Peyer's patch (tissue), 4 donors: ENCODE results near the gene TFAM. TPM values are rescaled to one million over a fixed set of nuclear protein-coding genes. Genes with fewer than 3 reads are reported as not detected.
"Not testable (repeated sequence)": the region's sequence is repeated elsewhere in the genome, so short reads cannot be mapped to it uniquely, and the experiment has no call there.

Source experiments
- DNase-seq, 3 donors: peaks; one replicate each; pipeline ENCODE4 v3.0.0-alpha.2; 2017 to 2019
- H3K27ac ChIP-seq, 4 donors: fragments of 200-600 bp; sonication (generic); one replicate each; pipeline ENCODE4 v1.5.1; 2016 to 2019
- H3K27me3 ChIP-seq, 2 donors: fragments of 200-600 bp; sonication (generic); one replicate each; pipeline ENCODE4 v1.5.1; 2019
- H3K36me3 ChIP-seq, 3 donors: fragments of 200-600 bp; sonication (generic); one replicate each; pipeline ENCODE4 v1.5.1; 2016 to 2019
- H3K4me1 ChIP-seq, 4 donors: fragments of 200-600 bp; sonication (generic); one replicate each; pipeline ENCODE4 v1.5.1; 2016 to 2019
- H3K4me3 ChIP-seq, 4 donors: fragments of 200-600 bp; sonication (generic); 1 replicate in 3 of 4; 2 replicates in 1 of 4; pipeline ENCODE4 v1.5.1; 2016 to 2019; ENCODE audit warnings: mild to moderate bottlenecking in 1 of 4
- H3K9me3 ChIP-seq, 4 donors: fragments of 200-600 bp; sonication (generic); one replicate each; pipeline ENCODE4 v1.5.1; 2016 to 2019; ENCODE audit warnings: mild to moderate bottlenecking in 1 of 4
- CTCF ChIP-seq, 6 experiments: fragments of 450-650 bp in 4 of 6; fragments of 200-600 bp in 2 of 6; sonication (generic) in 1 of 6; IDR thresholded peaks; one replicate each; pipeline ENCODE4 v1.5.1; 2017 to 2019; ENCODE audit warnings: antibody characterized with exemption in 6 of 6, mild to moderate bottlenecking in 3 of 6, moderate library complexity in 1 of 6
- POLR2A ChIP-seq, 2 donors: fragments of 450-650 bp; IDR thresholded peaks; one replicate each; pipeline ENCODE4 v1.5.1; 2017; ENCODE audit warnings: antibody characterized with exemption in 2 of 2, mild to moderate bottlenecking in 2 of 2, moderate library complexity in 2 of 2
- total RNA-seq, 4 donors: library from RNA; depleted of rRNA; stranded (reverse); fragments of >200 nt; gene quantifications; one replicate each; pipeline ENCODE4 v1.1.0, GENCODE V29; 2016

The TFAM gene
- total RNA-seq, 4 donors from 2014 or later, result 12.8 to 17.0 (median 15.2) TPM

- Histone ChIP-seq H3K4me3 (no peak overlapping the region), H3K4me1 (no peaks in the 10 kb centered on the region), H3K36me3 (no peaks in the 10 kb centered on the region), H3K27me3 (no peaks in the 10 kb centered on the region), H3K27ac (no peak overlapping the region), H3K9me3 (no peaks in the 10 kb centered on the region)
- no peak for DNase-seq
- no peak for TF ChIP-seq POLR2A (IDR thresholded peaks at IDR 0.05)
- no peak for TF ChIP-seq CTCF (IDR thresholded peaks at IDR 0.05)
Observed at GRCh38 chr10:58415757-58416156, 30.5 kb downstream of the TFAM start.

GRCh38 chr10:58417902-58418301 is 32.7 kb downstream of the TFAM start:
- DNase-seq, H3K36me3 ChIP-seq, H3K27me3 ChIP-seq, H3K27ac ChIP-seq, H3K4me1 ChIP-seq, H3K4me3 ChIP-seq, H3K9me3 ChIP-seq: not testable (repeated sequence)

- Histone ChIP-seq H3K9me3 (peaks cover 0 to 3% (median 0%) of the 10 kb centered on the region in 4 donors), H3K36me3 (no peaks in the 10 kb centered on the region), H3K4me3 (no peak overlapping the region), H3K27ac (no peak overlapping the region), H3K4me1 (no peaks in the 10 kb centered on the region), H3K27me3 (no peaks in the 10 kb centered on the region)
- TF ChIP-seq CTCF (IDR thresholded peaks at IDR 0.05) (no peak), POLR2A (IDR thresholded peaks at IDR 0.05) (no peak)
- DNase-seq, result no peak
Observed at GRCh38 chr10:58424176-58424575, 39.0 kb downstream of the TFAM start.

- not testable (repeated sequence) for H3K36me3 ChIP-seq, DNase-seq, H3K4me3 ChIP-seq, H3K27me3 ChIP-seq, H3K9me3 ChIP-seq, H3K27ac ChIP-seq, H3K4me1 ChIP-seq
Observed at GRCh38 chr10:58428436-58428835, 43.2 kb downstream of the TFAM start.

- Histone ChIP-seq H3K9me3 (no peaks in the 10 kb centered on the region), H3K27ac (no peak overlapping the region), H3K4me1 (no peaks in the 10 kb centered on the region), H3K27me3 (no peaks in the 10 kb centered on the region), H3K36me3 (no peaks in the 10 kb centered on the region), H3K4me3 (no peak overlapping the region)
- TF ChIP-seq CTCF (IDR thresholded peaks at IDR 0.05) (no peak), POLR2A (IDR thresholded peaks at IDR 0.05) (no peak)
- DNase-seq, result no peak
Observed at GRCh38 chr10:58431903-58432302, 46.7 kb downstream of the TFAM start.

DNA sequence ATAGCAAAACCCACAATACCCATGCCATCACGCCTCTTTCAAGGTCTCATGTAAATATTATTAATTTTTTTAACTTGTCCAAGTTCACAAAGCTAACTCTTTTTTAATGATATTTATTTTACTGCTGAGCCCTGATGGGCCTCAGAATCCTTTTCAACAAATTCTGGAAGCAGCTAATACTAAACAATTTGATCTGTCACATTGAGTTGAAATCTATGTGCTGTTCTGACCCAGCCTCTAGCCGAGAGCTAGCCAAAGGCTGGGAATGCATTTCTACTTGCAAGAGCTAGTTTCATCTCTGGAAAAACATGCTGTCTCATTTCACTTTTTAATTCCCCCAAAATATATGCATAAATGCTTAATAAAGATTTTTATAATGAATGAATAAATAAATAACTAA is 47.9 kb downstream of the TFAM start:
- Histone ChIP-seq H3K9me3 (no peaks in the 10 kb centered on the region), H3K36me3 (no peaks in the 10 kb centered on the region), H3K27ac (no peak overlapping the region), H3K4me1 (no peaks in the 10 kb centered on the region), H3K27me3 (no peaks in the 10 kb centered on the region), H3K4me3 (no peak overlapping the region)
- no peak for TF ChIP-seq POLR2A (IDR thresholded peaks at IDR 0.05)
- TF ChIP-seq CTCF (IDR thresholded peaks at IDR 0.05), result no peak
- no peak for DNase-seq

DNA sequence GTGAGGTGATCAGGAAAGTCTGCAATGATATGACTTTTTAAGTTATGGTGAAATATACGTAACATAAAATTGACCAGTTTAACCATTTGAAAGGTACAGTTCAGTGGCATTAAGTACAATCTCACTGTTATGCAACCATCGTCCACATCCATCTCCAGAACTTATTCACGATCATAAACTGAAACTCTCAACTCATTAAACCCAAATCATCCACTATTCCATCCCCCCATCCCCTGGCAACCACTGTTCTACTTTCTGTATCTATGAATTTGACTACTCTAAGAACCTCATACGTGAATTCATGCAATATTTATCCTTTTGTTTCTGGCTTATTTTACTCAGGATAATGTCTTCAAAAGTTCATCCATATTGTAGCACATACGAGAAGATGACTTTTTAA is 48.4 kb downstream of the TFAM start:
- Histone ChIP-seq H3K4me3 (no peak overlapping the region), H3K36me3 (no peaks in the 10 kb centered on the region), H3K27ac (no peak overlapping the region), H3K27me3 (no peaks in the 10 kb centered on the region), H3K9me3 (no peaks in the 10 kb centered on the region), H3K4me1 (no peaks in the 10 kb centered on the region)
- DNase-seq, result no peak
- no peak for TF ChIP-seq POLR2A (IDR thresholded peaks at IDR 0.05)
- TF ChIP-seq CTCF (IDR thresholded peaks at IDR 0.05), result no peak
